ENCODE results near the gene PDE4B.

GRCh38 chr1:66343569-66344325 is 551.1 kb downstream of the PDE4B start:
- TF ChIP-seq PRDM10 (IDR thresholded peaks at IDR 0.05; ENCODE audit: partially characterized antibody): no peak
- no peak for TF ChIP-seq TOE1 (IDR thresholded peaks at IDR 0.05; ENCODE audit: borderline replicate concordance)
- TF ChIP-seq TOE1 (CRISPR knock-in tag; IDR thresholded peaks at IDR 0.05; ENCODE audit: borderline replicate concordance, low read depth): no peak
- TF ChIP-seq NFE2L1 (tag; IDR thresholded peaks at IDR 0.05; ENCODE audit: borderline replicate concordance, low read depth): no peak
- TF ChIP-seq HDAC2 (IDR thresholded peaks at IDR 0.05): no peak
- no peak for TF ChIP-seq FOXJ3 (CRISPR knock-in tag; IDR thresholded peaks at IDR 0.05)
- no peak for TF ChIP-seq CAMTA2 (CRISPR knock-in tag; conservative IDR thresholded peaks at IDR 0.05)
- TF ChIP-seq, protein P1, sequence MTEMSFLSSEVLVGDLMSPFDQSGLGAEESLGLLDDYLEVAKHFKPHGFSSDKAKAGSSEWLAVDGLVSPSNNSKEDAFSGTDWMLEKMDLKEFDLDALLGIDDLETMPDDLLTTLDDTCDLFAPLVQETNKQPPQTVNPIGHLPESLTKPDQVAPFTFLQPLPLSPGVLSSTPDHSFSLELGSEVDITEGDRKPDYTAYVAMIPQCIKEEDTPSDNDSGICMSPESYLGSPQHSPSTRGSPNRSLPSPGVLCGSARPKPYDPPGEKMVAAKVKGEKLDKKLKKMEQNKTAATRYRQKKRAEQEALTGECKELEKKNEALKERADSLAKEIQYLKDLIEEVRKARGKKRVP (CRISPR knock-in tag; IDR thresholded peaks at IDR 0.05): no peak
